Pancreas (tissue), 10 donors: ENCODE measurements around the gene CAPN10. TPM values are rescaled to one million over a fixed set of nuclear protein-coding genes. Genes with fewer than 3 reads are reported as not detected.

Experiments
- ATAC-seq, 4 donors: fragments of 200-7000 bp; cut with Tn5 transposase; one replicate each; pipeline versions ENCODE4 v1.8.0 to v1.9.1; 2020; ENCODE audit warnings: mild to moderate bottlenecking in 4 of 4, moderate library complexity in 4 of 4
- DNase-seq, 6 donors: peaks; one replicate each; pipeline ENCODE4 v3.0.0-alpha.2; 2020
- FAIRE-seq: peaks from 2 replicates; lab custom pipeline; 2012; peaks lifted over from hg19 to GRCh38; lab: Jason Lieb, UNC
- H3K27ac ChIP-seq, 4 donors: fragments of 200-600 bp; sonication (generic); 1 replicate in 3 of 4; 2 replicates in 1 of 4; pipeline versions ENCODE4 v1.5.0 to v1.8.0; 2020
- H3K27me3 ChIP-seq, 4 donors: fragments of 200-600 bp; one replicate each; pipeline ENCODE4 v1.8.0; 2021
- H3K36me3 ChIP-seq, 3 donors: fragments of 200-600 bp; sonication (generic) in 1 of 3; one replicate each; pipeline versions ENCODE4 v1.5.0 to v1.8.0; 2020 to 2021
- H3K4me1 ChIP-seq, 3 donors: fragments of 200-600 bp; one replicate each; pipeline ENCODE4 v1.8.0; 2021
- H3K4me3 ChIP-seq, 4 donors: fragments of 200-600 bp; sonication (generic) in 2 of 4; one replicate each; pipeline versions ENCODE4 v1.5.0 to v1.8.0; 2020 to 2021
- H3K9me3 ChIP-seq, 4 donors: fragments of 200-600 bp; one replicate each; pipeline ENCODE4 v1.8.0; 2021
- WGBS, 2 donors: extraction: QIAGEN DNeasy Blood & Tissue Kit; methylation state at CpG; one replicate each; pipeline ENCODE4 v1.1.7; 2013; 5-methylcytosine and 5-hydroxymethylcytosine counted together
- intact Hi-C, 3 donors: fragments of 100-400 bp; cut with DNase I; formaldehyde crosslinking; loops; one replicate each; pipeline versions ENCODE4 v1.11.1 to v1.14.2; 2022
- polyA plus RNA-seq, 2 donors: library from polyadenylated mRNA; stranded (reverse); fragments of 200-250 nt; gene quantifications; one replicate each; pipeline ENCODE4 v1.2.3, GENCODE V29; 2013
- total RNA-seq, 6 donors: library from RNA; stranded (reverse); fragmentation: NEBNext Ultra II Directional in 4 of 6; extraction: Animal tissue kit (Norgen Biotek cat#: 25700) in 4 of 6; gene quantifications; one replicate each; pipeline versions ENCODE4 v1.2.1 to v1.2.4, GENCODE V29; 2021 to 2023
- TF ChIP-seq, protein P1 (sequence below), 4 donors: fragments of 200-600 bp; sonication (generic) in 3 of 4; IDR thresholded peaks; one replicate each; pipeline versions ENCODE4 v1.5.0 to v1.8.0; 2021; ENCODE audit warnings: antibody characterized with exemption in 4 of 4
- donor health status: healthy with polysubstance abuse.
- donor health status: DM: no; HTN: no; CAD: no; lungs with moderate emphysema.
- donor health status: DM: no; HTN: no; CAD: no.
- donor health status: control.
- donor health status: control.
- donor health status: Bipolar disorder and iron deficiency.
- donor health status: DM: yes; HTN: yes; CAD: no.
- donor health status: DM: no; HTN: no; CAD: no.
- donor health status: DM: no; HTN: no; CAD: no.
- donor health status: DM: yes; HTN: yes; CAD: no.

CAPN10 gene
- total and polyA plus RNA-seq, 8 donors = 8.6 to 49.3 (median 12.7) TPM

DNA sequence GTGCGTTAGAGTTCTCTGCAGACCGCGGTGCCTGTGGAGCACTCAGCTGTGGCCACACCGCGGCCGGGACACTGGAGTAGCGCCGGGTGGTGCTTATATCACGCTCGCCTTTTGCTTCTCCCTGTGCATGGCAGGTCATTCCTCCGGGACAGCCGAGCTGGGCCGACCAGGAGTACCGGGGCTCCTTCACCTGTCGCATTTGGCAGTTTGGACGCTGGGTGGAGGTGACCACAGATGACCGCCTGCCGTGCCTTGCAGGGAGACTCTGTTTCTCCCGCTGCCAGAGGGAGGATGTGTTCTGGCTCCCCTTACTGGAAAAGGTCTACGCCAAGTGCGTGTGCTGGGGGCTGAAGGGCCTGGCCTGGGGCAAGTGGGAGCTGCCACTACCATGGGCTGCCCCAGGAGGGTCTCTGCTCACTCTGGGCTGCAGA, 4.2 kb downstream of the CAPN10 start:
- Histone ChIP-seq H3K27ac (no peak overlapping the region), H3K27me3 (no peaks in the 10 kb centered on the region), H3K4me3 (no peak overlapping the region), H3K4me1 (peaks cover 0 to 12% (median 9%) of the 10 kb centered on the region in 3 donors), H3K9me3 (no peaks in the 10 kb centered on the region), H3K36me3 (peaks cover 0 to 21% (median 0%) of the 10 kb centered on the region in 3 donors)
- DNase-seq (peak in 2 of 6 donors; percentile 21 to 49), FAIRE-seq (no peak), ATAC-seq (no peak)
- TF ChIP-seq, protein P1, sequence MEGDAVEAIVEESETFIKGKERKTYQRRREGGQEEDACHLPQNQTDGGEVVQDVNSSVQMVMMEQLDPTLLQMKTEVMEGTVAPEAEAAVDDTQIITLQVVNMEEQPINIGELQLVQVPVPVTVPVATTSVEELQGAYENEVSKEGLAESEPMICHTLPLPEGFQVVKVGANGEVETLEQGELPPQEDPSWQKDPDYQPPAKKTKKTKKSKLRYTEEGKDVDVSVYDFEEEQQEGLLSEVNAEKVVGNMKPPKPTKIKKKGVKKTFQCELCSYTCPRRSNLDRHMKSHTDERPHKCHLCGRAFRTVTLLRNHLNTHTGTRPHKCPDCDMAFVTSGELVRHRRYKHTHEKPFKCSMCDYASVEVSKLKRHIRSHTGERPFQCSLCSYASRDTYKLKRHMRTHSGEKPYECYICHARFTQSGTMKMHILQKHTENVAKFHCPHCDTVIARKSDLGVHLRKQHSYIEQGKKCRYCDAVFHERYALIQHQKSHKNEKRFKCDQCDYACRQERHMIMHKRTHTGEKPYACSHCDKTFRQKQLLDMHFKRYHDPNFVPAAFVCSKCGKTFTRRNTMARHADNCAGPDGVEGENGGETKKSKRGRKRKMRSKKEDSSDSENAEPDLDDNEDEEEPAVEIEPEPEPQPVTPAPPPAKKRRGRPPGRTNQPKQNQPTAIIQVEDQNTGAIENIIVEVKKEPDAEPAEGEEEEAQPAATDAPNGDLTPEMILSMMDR (IDR thresholded peaks at IDR 0.05) = no peak
- 93 to 94% methylated on average over 21 of the region's 21 CpGs for WGBS, 2 donors
- intact Hi-C loops = no loop called here

DNA sequence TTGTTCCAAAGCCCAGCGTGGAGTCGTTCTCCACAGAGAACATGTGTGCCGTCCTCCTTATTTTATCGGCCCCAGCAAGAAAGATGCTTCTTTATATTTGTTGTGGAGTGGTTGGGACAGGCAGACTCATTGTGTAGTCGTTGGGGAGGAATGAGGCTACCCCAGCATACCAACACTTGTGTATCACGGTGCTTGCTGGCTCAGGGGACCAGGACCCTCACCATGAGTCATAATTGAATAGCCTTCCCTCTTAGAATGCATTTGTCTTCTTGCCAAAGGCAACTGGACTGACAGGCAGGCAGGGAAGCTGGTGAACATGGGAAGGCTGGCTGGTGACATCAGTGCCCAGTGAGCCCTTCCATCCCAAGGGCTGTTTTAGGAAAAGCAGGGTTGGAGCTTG, 4.7 kb downstream of the CAPN10 start:
- ATAC-seq = no peak
- no peaks in the 10 kb centered on the region for H3K27me3 ChIP-seq
- FAIRE-seq = no peak
- no peaks in the 10 kb centered on the region for H3K9me3 ChIP-seq
- 84 to 86% methylated on average over 6 of the region's 6 CpGs for WGBS, 2 donors
- no peak overlapping the region for H3K27ac ChIP-seq
- H3K4me3 ChIP-seq = no peak overlapping the region
- DNase-seq = peak in 1 of 6 donors; percentile 17
- TF ChIP-seq, protein P1 (IDR thresholded peaks at IDR 0.05) = no peak
- peaks cover 0 to 21% (median 0%) of the 10 kb centered on the region in 3 donors for H3K36me3 ChIP-seq
- peaks cover 0 to 12% (median 9%) of the 10 kb centered on the region in 3 donors for H3K4me1 ChIP-seq
- intact Hi-C loops = no loop called here

DNA sequence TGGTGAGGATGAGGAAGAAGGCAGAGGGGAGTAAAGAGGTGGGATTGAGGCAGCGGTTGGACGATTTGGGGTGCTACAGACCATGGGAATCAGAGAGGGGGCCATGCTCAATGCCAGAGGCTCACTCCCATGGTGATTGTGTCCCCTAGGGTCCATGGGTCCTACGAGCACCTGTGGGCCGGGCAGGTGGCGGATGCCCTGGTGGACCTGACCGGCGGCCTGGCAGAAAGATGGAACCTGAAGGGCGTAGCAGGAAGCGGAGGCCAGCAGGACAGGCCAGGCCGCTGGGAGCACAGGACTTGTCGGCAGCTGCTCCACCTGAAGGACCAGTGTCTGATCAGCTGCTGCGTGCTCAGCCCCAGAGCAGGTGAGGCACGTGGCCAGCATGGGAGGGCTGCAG, 5.2 kb downstream of the CAPN10 start:
- DNase-seq (peak in 2 of 6 donors; percentile 47 to 56), FAIRE-seq (no peak), ATAC-seq (no peak)
- no peaks in the 10 kb centered on the region for H3K9me3 ChIP-seq
- H3K36me3 ChIP-seq = peaks cover 0 to 21% (median 0%) of the 10 kb centered on the region in 3 donors
- TF ChIP-seq, protein P1 (IDR thresholded peaks at IDR 0.05) = no peak
- peaks cover 0 to 12% (median 9%) of the 10 kb centered on the region in 3 donors for H3K4me1 ChIP-seq
- H3K27ac ChIP-seq = no peak overlapping the region
- H3K4me3 ChIP-seq = no peak overlapping the region
- H3K27me3 ChIP-seq = no peaks in the 10 kb centered on the region
- intact Hi-C loops = no loop called here
- 92 to 93% methylated on average over 13 of the region's 13 CpGs for WGBS, 2 donors

DNA sequence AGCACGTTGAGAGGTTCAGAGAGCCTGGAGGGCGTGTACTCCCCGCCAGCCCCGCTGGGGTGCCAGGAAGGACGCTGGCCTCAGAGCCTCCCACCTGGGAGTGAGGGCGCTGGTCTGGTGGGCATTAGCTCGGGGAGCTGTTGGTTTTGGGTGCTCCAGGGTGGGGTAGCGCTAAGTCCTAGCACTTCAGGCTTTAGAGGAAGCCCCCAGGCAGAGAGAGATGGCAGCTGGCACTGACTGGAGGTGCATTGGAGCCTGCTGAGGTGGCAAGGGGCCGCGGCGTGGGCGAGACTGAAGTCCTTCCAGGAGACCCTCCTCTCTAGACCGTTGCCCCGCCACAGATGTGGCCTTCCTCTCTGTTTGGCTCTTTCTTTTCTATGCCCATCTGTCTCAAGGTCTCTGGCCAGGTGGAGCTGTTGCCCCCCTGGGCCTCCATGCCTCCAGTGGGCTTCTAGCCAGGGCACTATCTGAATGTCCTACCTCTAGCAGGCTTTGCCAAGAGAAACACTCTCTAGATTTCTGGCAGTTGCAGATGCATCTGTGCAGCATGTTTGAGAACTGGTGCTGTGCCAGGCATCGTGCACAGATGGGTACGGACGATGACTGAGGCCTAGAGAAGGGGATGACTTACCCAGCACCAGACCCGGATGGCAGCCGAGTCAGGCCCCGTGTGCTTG, 6.6 kb downstream of the CAPN10 start:
- WGBS, 2 donors = 84 to 89% methylated on average over 19 to 20 of the region's 20 CpGs
- peak in 2 of 6 donors; percentile 7 to 35 for DNase-seq
- intact Hi-C loops = no loop called here
- Histone ChIP-seq H3K36me3 (peaks cover 0 to 21% (median 0%) of the 10 kb centered on the region in 3 donors), H3K9me3 (no peaks in the 10 kb centered on the region), H3K4me3 (no peak overlapping the region), H3K27me3 (no peaks in the 10 kb centered on the region), H3K4me1 (peaks cover 0 to 2% (median 0%) of the 10 kb centered on the region in 3 donors), H3K27ac (no peak overlapping the region)
- no peak for FAIRE-seq
- no peak for ATAC-seq
- TF ChIP-seq, protein P1 (IDR thresholded peaks at IDR 0.05) = no peak
